ENCODE measurements around the gene HASPIN. TPM values are rescaled to one million over a fixed set of nuclear protein-coding genes. Genes with fewer than 3 reads are reported as not detected.

Gene HASPIN
- total RNA-seq, 1 donor from 2014 or later: 13.1 TPM

DNA sequence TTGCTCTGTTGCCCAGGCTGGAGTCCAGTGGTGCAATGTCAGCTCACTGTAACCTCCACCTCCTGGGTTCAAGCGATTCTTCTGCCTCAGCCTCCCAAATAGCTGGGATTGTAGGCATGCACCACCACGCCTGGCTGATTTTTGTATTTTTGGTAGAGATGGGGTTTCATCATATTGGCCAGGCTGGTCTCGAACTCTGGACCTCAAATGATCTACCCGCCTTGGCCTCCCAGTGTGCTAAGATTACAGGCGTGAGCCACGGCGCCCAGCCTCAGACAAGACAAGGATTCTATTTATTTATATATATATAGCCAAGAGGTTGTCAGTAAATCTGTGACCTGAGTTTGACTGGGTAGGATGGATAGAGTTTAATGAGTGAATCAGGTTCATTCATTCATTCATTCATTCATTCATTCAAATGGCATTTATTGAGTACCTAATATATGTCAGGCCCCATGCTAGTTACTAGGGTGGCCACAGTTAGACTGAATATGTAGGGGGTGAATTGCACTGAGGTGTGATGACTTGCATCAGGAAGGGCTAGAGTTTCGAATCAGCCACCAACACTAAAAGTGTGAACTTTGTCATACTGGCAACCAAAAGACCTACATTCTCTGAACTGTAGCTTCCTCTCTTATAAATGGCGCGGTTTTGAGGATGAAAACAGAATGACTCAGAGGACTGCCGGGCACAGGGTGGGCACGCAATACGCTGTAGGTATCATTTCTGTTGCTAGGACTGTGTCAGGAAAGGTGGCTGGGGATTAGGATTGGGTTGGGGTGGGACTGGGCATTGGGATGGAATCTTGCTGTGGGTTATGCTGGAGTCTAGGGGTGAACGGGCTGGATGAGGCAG lies 39.4 kb downstream of the HASPIN start:
- no peak for DNase-seq (ENCODE audit: extremely low spot score, unreplicated experiment)
- peaks cover 7% of the 10 kb centered on the region for H3K9me3 Mint-ChIP-seq
- no peak for TF ChIP-seq CTCF (conservative IDR thresholded peaks at IDR 0.05)
- H3K4me3 Mint-ChIP-seq: no peak overlapping the region
- H3K27ac Mint-ChIP-seq: no peak overlapping the region
- H3K4me1 Mint-ChIP-seq (ENCODE audit: unreplicated experiment): no peaks in the 10 kb centered on the region
- H3K27me3 Mint-ChIP-seq: no peaks in the 10 kb centered on the region
- H3K36me3 Mint-ChIP-seq: no peaks in the 10 kb centered on the region

DNA sequence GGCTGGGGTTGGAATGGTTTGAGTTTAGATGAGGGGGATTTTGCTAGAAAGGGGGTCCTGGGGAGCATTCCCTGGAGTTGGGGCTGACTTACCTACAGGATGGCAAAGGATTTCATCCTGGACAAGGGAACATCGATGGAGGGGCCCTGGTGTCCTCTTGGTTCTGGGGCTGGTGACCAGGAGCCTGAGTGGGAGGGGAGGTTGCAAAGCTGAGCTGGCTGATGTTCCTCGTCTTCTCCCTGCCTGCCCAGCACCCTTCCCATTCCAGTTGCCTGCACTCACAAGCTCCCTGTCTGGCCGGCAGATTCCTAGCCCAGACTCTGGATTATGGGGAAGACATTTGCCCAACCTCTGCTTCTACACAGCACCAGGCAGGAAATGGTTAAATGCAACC lies 40.1 kb downstream of the HASPIN start:
- no peak for TF ChIP-seq CTCF (conservative IDR thresholded peaks at IDR 0.05)
- Mint-ChIP-seq H3K27ac (no peak overlapping the region), H3K36me3 (no peaks in the 10 kb centered on the region), H3K4me3 (no peak overlapping the region), H3K9me3 (peaks cover 7% of the 10 kb centered on the region), H3K4me1 (ENCODE audit: unreplicated experiment) (no peaks in the 10 kb centered on the region), H3K27me3 (peaks cover 4% of the 10 kb centered on the region)
- DNase-seq (ENCODE audit: extremely low spot score, unreplicated experiment): no peak

DNA sequence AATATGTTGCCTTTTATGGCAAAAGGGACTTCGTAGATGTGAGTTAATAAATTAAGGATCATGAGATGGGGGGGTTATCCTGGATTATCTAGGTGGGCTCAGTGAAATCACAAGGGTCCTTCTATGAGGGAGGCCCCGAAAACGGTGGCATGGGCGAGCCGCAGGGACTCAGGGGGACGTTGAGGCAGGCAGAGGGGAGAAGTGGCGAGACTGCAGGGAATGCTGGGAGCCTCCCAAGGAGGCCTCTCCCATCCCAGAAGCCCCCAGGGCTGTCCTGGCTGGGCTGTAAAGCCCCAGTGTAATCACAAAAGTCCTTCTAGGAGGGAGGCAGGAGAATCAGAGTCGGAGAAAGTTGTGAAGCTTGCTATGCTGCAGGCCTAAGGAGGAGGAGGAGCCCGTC lies 42.3 kb downstream of the HASPIN start:
- no peaks in the 10 kb centered on the region for H3K9me3 Mint-ChIP-seq
- TF ChIP-seq CTCF (conservative IDR thresholded peaks at IDR 0.05): no peak
- no peak overlapping the region for H3K27ac Mint-ChIP-seq
- DNase-seq (ENCODE audit: extremely low spot score, unreplicated experiment): no peak
- no peaks in the 10 kb centered on the region for H3K36me3 Mint-ChIP-seq
- H3K4me1 Mint-ChIP-seq (ENCODE audit: unreplicated experiment): peaks cover 2% of the 10 kb centered on the region
- peaks cover 4% of the 10 kb centered on the region for H3K27me3 Mint-ChIP-seq
- no peak overlapping the region for H3K4me3 Mint-ChIP-seq

- no peaks in the 10 kb centered on the region for H3K9me3 Mint-ChIP-seq
- H3K27ac Mint-ChIP-seq: no peak overlapping the region
- peaks cover 5% of the 10 kb centered on the region for H3K4me1 Mint-ChIP-seq (ENCODE audit: unreplicated experiment)
- DNase-seq (ENCODE audit: extremely low spot score, unreplicated experiment): no peak
- H3K27me3 Mint-ChIP-seq: peaks cover 4% of the 10 kb centered on the region
- no peak overlapping the region for H3K4me3 Mint-ChIP-seq
- TF ChIP-seq CTCF (conservative IDR thresholded peaks at IDR 0.05): no peak
- H3K36me3 Mint-ChIP-seq: no peaks in the 10 kb centered on the region
Measured at GRCh38 chr17:3766779-3767178, 43.1 kb downstream of the HASPIN start.

- H3K27ac Mint-ChIP-seq: no peak overlapping the region
- no peak for DNase-seq (ENCODE audit: extremely low spot score, unreplicated experiment)
- TF ChIP-seq CTCF (conservative IDR thresholded peaks at IDR 0.05): no peak
- H3K27me3 Mint-ChIP-seq: peaks cover 4% of the 10 kb centered on the region
- no peak overlapping the region for H3K4me3 Mint-ChIP-seq
- no peaks in the 10 kb centered on the region for H3K9me3 Mint-ChIP-seq
- H3K36me3 Mint-ChIP-seq: no peaks in the 10 kb centered on the region
- peaks cover 11% of the 10 kb centered on the region for H3K4me1 Mint-ChIP-seq (ENCODE audit: unreplicated experiment)
Measured at GRCh38 chr17:3768341-3768740, 44.6 kb downstream of the HASPIN start.

All from type B pancreatic cell (in vitro differentiated cells).